ENCODE results near the gene FRMD1.

Gene FRMD1

GRCh38 chr6:168004945-168005344, 74.1 kb downstream of the FRMD1 start:
- DNase-seq = no peak

GRCh38 chr6:168004023-168004422, 75.0 kb downstream of the FRMD1 start:
- DNase-seq = no peak
